Tibial nerve (tissue), 3 donors: ENCODE data around the gene FLT4.

Experiments used
- CTCF ChIP-seq, 5 experiments: fragments of 200-600 bp in 3 of 5; fragments of 450-650 bp in 2 of 5; sonication (generic) in 3 of 5; IDR thresholded peaks; one replicate each; pipeline ENCODE4 v1.5.1; 2016 to 2019; ENCODE audit warnings: antibody characterized with exemption in 5 of 5, mild to moderate bottlenecking in 3 of 5, moderate library complexity in 2 of 5
- POLR2A ChIP-seq, 2 donors: fragments of 450-650 bp; IDR thresholded peaks; one replicate each; pipeline ENCODE4 v1.6.1; 2017; ENCODE audit warnings: antibody characterized with exemption in 2 of 2, mild to moderate bottlenecking in 2 of 2, moderate library complexity in 2 of 2

- no peak for TF ChIP-seq CTCF (IDR thresholded peaks at IDR 0.05)
- TF ChIP-seq POLR2A (IDR thresholded peaks at IDR 0.05), result no peak
These were observed 623 bp downstream of the FLT4 start for GRCh38 chr5:180648658-180649296.
